ENCODE results near the gene IGFN1.
A peak's percentile ranks its signal among the peaks of the same experiment; 100 is the strongest.

IGFN1 gene

DNA sequence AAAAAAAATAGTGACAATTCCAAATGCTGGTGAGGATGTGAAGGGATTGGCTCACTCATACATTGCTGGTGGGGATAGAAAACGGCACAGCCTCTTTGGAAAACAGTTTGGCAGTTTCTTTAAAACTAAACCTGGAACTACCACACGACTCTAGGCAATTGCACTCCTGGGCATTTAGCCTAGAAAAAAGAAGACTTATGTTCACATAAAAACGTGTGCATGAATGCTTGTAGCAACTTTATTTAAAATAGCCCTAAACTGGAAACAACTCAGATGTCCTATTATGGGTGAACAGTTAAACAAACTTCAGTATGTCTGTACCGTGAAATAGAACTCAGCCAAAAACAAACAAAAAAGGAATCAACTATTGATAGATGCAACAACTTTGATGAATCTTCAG is 26.9 kb upstream of the IGFN1 start:
- DNase-seq: no peak

DNA sequence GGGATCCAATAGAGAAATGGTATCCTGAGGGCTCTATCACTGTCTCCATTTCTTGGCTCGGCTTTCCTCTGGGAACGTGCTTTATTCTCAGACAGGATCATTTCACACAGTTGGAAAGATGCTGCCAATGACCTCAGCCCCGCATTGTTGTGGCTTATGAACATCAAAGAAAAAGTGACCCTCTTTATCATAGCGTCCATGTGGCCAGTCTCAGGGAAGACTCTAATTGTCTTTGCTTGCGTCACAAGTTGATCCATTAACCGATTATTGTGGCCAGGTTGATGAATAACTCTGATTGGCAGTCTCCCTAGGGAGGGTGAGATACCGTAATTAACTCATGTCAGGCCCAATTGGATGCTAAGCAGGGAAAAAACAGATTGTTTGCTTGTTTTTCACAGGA is 26.0 kb upstream of the IGFN1 start:
- no peak for DNase-seq

- peak; percentile 85 for DNase-seq
Observed at GRCh38 chr1:201167041-201167991, 23.3 kb upstream of the IGFN1 start.

- no peak for DNase-seq
Observed at GRCh38 chr1:201169203-201169602, 21.4 kb upstream of the IGFN1 start.

- no peak for DNase-seq
Observed at GRCh38 chr1:201169971-201170532, 20.6 kb upstream of the IGFN1 start.

DNA sequence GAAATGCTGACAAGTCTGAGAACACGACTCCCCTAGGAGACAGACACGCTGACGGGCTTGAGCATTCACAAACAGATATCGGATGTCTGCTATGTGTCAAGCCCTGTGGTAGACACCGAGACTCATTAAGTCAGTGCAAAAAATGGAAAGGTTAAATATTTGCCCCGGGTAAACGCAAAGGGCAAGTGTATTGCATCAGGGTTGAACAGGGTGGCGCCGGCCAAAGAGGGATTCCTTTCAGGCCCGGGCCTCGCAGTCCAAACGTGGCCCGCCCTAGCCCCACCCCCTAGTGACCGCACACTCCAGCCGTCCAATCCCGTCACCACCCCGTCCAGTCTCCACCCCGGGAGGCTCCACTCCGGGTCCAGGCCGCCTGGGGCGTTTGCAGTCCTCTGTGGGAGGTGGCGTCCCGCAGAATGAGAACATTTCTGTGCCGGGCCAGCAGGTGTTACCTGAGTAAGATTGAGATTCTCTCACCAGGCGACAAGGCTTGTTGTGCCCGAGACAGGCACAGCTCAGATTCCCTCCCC is 20.0 kb upstream of the IGFN1 start:
- DNase-seq: peak; percentile 99

- DNase-seq: no peak
Observed at GRCh38 chr1:201171063-201172036, 19.3 kb upstream of the IGFN1 start.

DNA sequence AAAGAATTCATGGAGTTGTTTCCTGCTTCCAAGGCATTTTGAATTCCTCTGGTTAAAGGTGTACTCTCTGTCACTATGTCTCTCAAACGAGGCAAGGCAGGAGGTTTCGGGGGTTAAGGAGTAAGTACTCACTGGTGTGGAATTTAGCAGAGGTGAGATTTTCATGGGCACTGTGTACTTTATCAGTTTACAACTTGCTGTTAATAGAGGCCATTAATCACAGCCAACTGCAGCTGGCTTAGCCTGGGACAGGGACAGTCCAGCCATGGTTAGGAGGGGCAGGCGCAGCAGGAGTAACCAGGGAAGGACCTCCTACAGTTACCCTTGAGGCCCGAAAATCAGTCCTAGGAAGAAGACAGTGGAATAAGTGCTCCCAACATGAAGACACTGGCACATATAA is 18.3 kb upstream of the IGFN1 start:
- DNase-seq: no peak

- no peak for DNase-seq
Observed at GRCh38 chr1:201172999-201173610, 17.5 kb upstream of the IGFN1 start.

- no peak for DNase-seq
Observed at GRCh38 chr1:201173736-201174135, 16.9 kb upstream of the IGFN1 start.

DNA sequence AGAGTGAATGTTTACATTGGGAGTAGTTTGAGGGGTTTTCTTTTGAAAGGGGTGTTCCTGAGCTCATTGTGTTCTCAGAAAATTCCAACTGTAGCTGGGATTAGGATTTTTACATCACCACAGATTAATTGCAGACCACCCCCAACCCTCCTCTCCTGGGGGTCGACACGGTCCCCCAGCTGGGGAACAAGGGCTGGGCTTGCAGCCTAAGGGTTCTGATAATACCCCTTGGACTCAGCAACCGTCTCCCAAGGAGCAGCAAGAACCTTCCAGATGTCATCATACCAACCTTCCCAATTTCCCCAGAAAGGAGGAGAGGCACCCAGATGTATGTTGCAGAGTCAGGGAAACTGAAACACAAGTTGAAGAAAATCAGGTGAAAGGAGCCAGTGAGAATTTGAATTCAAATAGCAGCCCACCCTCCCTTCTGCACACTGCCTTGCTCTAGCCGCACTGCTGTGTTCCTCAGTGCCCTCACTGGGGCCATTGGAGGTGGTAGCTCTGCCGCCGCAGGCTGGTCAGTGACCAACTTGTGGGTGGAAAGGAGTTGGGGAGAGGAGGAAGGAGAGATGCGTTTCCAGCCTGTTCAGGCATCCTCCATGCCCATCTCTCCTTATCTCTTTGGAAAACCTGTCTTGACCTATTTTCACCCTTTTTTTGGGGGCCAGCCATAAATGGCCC is 14.7 kb upstream of the IGFN1 start:
- no peak for DNase-seq

- no peak for DNase-seq
Observed at GRCh38 chr1:201176940-201177339, 13.7 kb upstream of the IGFN1 start.

DNA sequence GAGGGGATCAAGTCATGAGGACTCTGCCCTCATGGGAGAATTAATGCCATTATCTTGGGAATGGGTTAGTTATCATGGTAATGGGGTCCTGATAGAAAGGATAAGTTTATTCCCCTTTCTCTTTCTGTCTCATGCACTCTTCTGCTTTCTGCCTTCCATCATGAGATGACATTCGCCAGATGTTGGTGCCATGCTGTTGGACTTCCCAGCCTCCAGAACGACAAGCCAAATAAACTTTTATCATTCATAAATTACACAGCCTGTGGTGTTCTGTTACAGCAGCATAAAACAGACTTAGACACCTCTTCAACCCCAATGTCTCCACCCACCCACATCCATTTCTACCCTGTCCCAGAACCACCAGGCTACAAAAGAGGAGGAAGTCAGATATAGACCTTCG is 11.9 kb upstream of the IGFN1 start:
- no peak for DNase-seq

DNA sequence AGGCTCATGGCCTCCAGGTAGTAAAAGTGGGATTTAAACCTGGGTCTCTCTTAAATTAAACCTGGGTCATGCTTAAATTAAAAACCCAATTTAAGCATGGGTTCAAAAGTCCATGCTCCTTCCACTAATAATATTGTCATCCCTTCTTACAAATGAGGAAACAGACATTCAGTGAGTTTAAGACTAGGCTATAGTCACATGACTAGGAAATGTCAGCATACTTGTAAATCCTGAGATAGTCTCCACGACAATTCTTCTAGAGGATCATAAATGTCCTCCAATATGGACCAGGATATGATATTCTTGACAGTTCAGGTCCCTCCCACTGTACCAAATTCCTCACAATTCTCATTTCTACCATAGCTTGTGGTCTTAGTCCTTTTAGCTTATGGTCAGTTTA is 10.5 kb upstream of the IGFN1 start:
- no peak for DNase-seq

GRCh38 chr1:201180901-201181300 is 9.7 kb upstream of the IGFN1 start:
- DNase-seq: no peak

DNA sequence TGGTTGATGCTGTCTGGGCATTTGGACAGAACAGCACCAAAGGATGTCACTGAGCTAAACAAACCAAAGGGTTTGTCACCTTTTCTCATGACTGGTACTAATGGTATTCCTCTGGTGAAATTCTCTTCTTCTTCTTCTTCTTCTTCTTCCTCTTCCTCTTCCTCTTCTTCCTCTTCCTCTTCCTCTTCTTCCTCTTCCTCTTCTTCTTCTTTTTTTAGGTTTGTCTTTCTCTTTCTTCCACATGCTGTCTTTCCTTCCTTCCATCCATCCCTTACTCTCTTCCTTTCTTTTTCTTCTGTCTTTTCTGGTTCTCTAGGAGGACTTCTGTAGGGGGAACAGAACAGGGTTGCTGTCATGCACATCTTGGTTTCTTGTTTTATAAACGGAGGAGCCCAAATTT is 9.3 kb upstream of the IGFN1 start:
- DNase-seq: no peak

GRCh38 chr1:201181726-201182125 is 8.9 kb upstream of the IGFN1 start:
- peak; percentile 28 for DNase-seq

- DNase-seq: peak; percentile 61
Observed at GRCh38 chr1:201183209-201183608, 7.4 kb upstream of the IGFN1 start.

- DNase-seq: no peak
Observed at GRCh38 chr1:201183753-201184152, 6.9 kb upstream of the IGFN1 start.

GRCh38 chr1:201184307-201185122 is 6.1 kb upstream of the IGFN1 start:
- DNase-seq: peak; percentile 28

GRCh38 chr1:201185123-201185453 is 5.5 kb upstream of the IGFN1 start:
- DNase-seq: no peak

Data from NCI-H146 (cell line).